AG04450 (cell line): ENCODE measurements around the gene H6PD. TPM values are rescaled to one million over a fixed set of nuclear protein-coding genes. Genes with fewer than 3 reads are reported as not detected.

Experiments
- CTCF ChIA-PET: fragments of 300-600, 350-600 bp; formaldehyde crosslinking; extraction: SDS; loops from one replicate; lab custom pipeline; 2022; ENCODE audit warnings: antibody characterized with exemption, inconsistent platforms; lab: Charles Lee
- POLR2A ChIA-PET: fragments of 350-600 bp; formaldehyde crosslinking; extraction: SDS; loops from one replicate; lab custom pipeline; 2021; ENCODE audit warnings: antibody characterized with exemption, inconsistent platforms; lab: Yijun Ruan, JAX
- DNase-seq: peaks from one replicate; pipeline ENCODE4 v3.0.0-alpha.2; 2011; ENCODE audit warnings: low read depth, low spot score
- H3K27ac ChIP-seq: one replicate; pipeline ENCODE4 v1.5.1; 2012; ENCODE audit warnings: low read depth, low read length, control low read depth
- H3K27me3 ChIP-seq: one replicate; pipeline ENCODE4 v1.6.0; 2012; ENCODE audit warnings: low read length; ENCODE audit not compliant: control insufficient read depth, insufficient read depth
- H3K4me3 ChIP-seq: 2 replicates; pipeline ENCODE4 v1.5.1; 2011; ENCODE audit warnings: mild to moderate bottlenecking, low read depth, low read length, control low read depth
- H3K9me3 ChIP-seq: 2 replicates; pipeline ENCODE4 v1.5.1; 2012; ENCODE audit warnings: low read length; ENCODE audit not compliant: control insufficient read depth, insufficient read depth
- polyA plus RNA-seq: library from polyadenylated mRNA; depleted of rRNA; stranded (reverse); fragments of >200 nt; gene quantifications from 2 replicates; pipeline ENCODE4 v1.2.3, GENCODE V29; 2011
- TF ChIP-seq, protein P1 (sequence below): IDR thresholded peaks from 2 replicates; pipeline ENCODE4 v1.5.1; 2011; ENCODE audit warnings: low read depth, low read length, control low read depth, inconsistent platforms

Gene H6PD
- polyA plus RNA-seq, 1 experiment = 18.3 TPM

GRCh38 chr1:9263276-9263855, 28.8 kb downstream of the H6PD start:
- Histone ChIP-seq H3K9me3 (no peaks in the 10 kb centered on the region; the same call in 1 of the 2 replicates), H3K4me3 (no peak overlapping the region), H3K27ac (no peak overlapping the region), H3K27me3 (no peaks in the 10 kb centered on the region)
- TF ChIP-seq, protein P1, sequence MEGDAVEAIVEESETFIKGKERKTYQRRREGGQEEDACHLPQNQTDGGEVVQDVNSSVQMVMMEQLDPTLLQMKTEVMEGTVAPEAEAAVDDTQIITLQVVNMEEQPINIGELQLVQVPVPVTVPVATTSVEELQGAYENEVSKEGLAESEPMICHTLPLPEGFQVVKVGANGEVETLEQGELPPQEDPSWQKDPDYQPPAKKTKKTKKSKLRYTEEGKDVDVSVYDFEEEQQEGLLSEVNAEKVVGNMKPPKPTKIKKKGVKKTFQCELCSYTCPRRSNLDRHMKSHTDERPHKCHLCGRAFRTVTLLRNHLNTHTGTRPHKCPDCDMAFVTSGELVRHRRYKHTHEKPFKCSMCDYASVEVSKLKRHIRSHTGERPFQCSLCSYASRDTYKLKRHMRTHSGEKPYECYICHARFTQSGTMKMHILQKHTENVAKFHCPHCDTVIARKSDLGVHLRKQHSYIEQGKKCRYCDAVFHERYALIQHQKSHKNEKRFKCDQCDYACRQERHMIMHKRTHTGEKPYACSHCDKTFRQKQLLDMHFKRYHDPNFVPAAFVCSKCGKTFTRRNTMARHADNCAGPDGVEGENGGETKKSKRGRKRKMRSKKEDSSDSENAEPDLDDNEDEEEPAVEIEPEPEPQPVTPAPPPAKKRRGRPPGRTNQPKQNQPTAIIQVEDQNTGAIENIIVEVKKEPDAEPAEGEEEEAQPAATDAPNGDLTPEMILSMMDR = no peak
- no peak for DNase-seq
- POLR2A ChIA-PET = no interaction called here
- CTCF ChIA-PET = interaction anchor here (1.6 kb wide), 1 partner anchor 29 kb away, joined by 5 read pairs; the partner anchor contains the start of gene H6PD

DNA sequence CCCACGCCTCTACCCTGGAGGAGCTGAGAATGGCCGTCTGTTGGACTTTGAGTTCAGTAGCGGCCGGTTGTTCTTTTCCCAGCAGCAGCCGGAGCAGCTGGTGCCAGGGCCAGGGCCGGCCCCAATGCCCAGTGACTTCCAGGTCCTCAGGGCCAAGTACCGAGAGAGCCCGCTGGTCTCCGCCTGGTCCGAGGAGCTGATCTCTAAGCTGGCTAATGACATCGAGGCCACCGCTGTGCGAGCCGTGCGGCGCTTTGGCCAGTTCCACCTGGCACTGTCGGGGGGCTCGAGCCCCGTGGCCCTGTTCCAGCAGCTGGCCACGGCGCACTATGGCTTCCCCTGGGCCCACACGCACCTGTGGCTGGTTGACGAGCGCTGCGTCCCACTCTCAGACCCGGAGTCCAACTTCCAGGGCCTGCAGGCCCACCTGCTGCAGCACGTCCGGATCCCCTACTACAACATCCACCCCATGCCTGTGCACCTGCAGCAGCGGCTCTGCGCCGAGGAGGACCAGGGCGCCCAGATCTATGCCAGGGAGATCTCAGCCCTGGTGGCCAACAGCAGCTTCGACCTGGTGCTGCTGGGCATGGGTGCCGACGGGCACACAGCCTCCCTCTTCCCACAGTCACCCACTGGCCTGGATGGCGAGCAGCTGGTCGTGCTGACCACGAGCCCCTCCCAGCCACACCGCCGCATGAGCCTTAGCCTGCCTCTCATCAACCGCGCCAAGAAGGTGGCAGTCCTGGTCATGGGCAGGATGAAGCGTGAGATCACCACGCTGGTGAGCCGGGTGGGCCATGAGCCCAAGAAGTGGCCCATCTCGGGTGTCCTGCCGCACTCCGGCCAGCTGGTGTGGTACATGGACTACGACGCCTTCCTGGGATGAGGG, 29.7 kb downstream of the H6PD start:
- ChIA-PET POLR2A (no interaction called here), CTCF (interaction anchor here (1.6 kb wide), 1 partner anchor 30 kb away, joined by 5 read pairs; the partner anchor contains the start of gene H6PD)

GRCh38 chr1:9265037-9265436, 30.5 kb downstream of the H6PD start:
- TF ChIP-seq, protein P1 = no peak
- no peak for DNase-seq
- no peak overlapping the region for H3K4me3 ChIP-seq
- no peak overlapping the region for H3K27ac ChIP-seq
- H3K27me3 ChIP-seq = no peaks in the 10 kb centered on the region
- CTCF ChIA-PET = interaction anchor here (0.8 to 1.6 kb wide), 3 partner anchors 31 to 226 kb away, joined by 3 to 5 read pairs (median 3); partner anchors contain the start of gene H6PD
- POLR2A ChIA-PET = no interaction called here
- H3K9me3 ChIP-seq = no peaks in the 10 kb centered on the region; the same call in 1 of the 2 replicates

More for the DNA sequence above, 29.7 kb downstream of the H6PD start:
- no peaks in the 10 kb centered on the region; the same call in 1 of the 2 replicates for H3K9me3 ChIP-seq
- H3K27ac ChIP-seq = no peak overlapping the region
- H3K27me3 ChIP-seq = no peaks in the 10 kb centered on the region
- TF ChIP-seq, protein P1 = no peak
- no peak for DNase-seq
- H3K4me3 ChIP-seq = no peak overlapping the region

GRCh38 chr1:9265968-9266367, 31.4 kb downstream of the H6PD start:
- CTCF ChIA-PET = interaction anchor here (0.8 to 3.1 kb wide), 4 partner anchors 190 to 307 kb away, joined by 3 to 34 read pairs (median 6); no protein-coding TSS in a partner anchor
- DNase-seq = no peak
- POLR2A ChIA-PET = no interaction called here
- no peaks in the 10 kb centered on the region for H3K27me3 ChIP-seq
- H3K4me3 ChIP-seq = no peak overlapping the region
- TF ChIP-seq, protein P1 = no peak
- H3K27ac ChIP-seq = no peak overlapping the region
- no peaks in the 10 kb centered on the region; the same call in 1 of the 2 replicates for H3K9me3 ChIP-seq
